ENCODE results near the gene FARP1. TPM values are rescaled to one million over a fixed set of nuclear protein-coding genes. Genes with fewer than 3 reads are reported as not detected.

Gene FARP1
- total and polyA plus RNA-seq, 2 of the 8 experiments (the other 6 are each of a cell fraction or from before 2014, with no cell fraction given): 24.7 to 104 TPM

- TF ChIP-seq CHD7 (IDR thresholded peaks at IDR 0.05; ENCODE audit: insufficient replicate concordance, low read length): no peak
- TF ChIP-seq EGR1 (IDR thresholded peaks at IDR 0.05; ENCODE audit: borderline replicate concordance, low read depth, low read length): no peak
- TF ChIP-seq TBP (IDR thresholded peaks at IDR 0.05; ENCODE audit: low read depth, low read length): no peak
- TF ChIP-seq EP300 (IDR thresholded peaks at IDR 0.05; ENCODE audit: borderline replicate concordance in 1 of 2, low read depth in 2 of 2, low read length in 2 of 2): no peak
- no peak for TF ChIP-seq MAX (IDR thresholded peaks at IDR 0.05)
- TF ChIP-seq USF2 (IDR thresholded peaks at IDR 0.05; ENCODE audit: low read length): no peak
- no peak; the same call in 1 of the 2 replicates for TF ChIP-seq POLR2AphosphoS5 (IDR thresholded peaks at IDR 0.05; ENCODE audit: low read depth, low read length)
- no peak for TF ChIP-seq SP1 (IDR thresholded peaks at IDR 0.05; ENCODE audit: low read depth, low read length)
- no peak for TF ChIP-seq ATF2 (IDR thresholded peaks at IDR 0.05; ENCODE audit: low read length)
Observed at GRCh38 chr13:98446234-98446621, 303.3 kb downstream of the FARP1 start (continued).

Measured in H1 (cell line).